Right lobe of liver (tissue), 6 donors: ENCODE data around the gene ZCCHC24. TPM values are rescaled to one million over a fixed set of nuclear protein-coding genes. Genes with fewer than 3 reads are reported as not detected.

Experiments
- ATAC-seq, 4 donors: fragments of 200-7000 bp; cut with Tn5 transposase; one replicate each; pipeline ENCODE4 v1.9.1; 2020; ENCODE audit warnings: mild to moderate bottlenecking in 4 of 4, moderate library complexity in 4 of 4
- DNase-seq, 3 donors: peaks; one replicate each; pipeline ENCODE4 v3.0.0-alpha.2; 2020
- H3K27ac ChIP-seq, 3 donors: fragments of 200-600 bp; one replicate each; pipeline ENCODE4 v1.8.0; 2022
- H3K27me3 ChIP-seq, 2 donors: fragments of 200-600 bp; one replicate each; pipeline ENCODE4 v1.8.0; 2022
- H3K36me3 ChIP-seq, 4 donors: fragments of 200-600 bp; sonication (generic) in 1 of 4; one replicate each; pipeline versions ENCODE4 v1.5.1 to v1.8.0; 2017 to 2022; ENCODE audit warnings: control low read depth in 1 of 4
- H3K4me1 ChIP-seq, 4 donors: fragments of 200-600 bp; sonication (generic) in 1 of 4; one replicate each; pipeline versions ENCODE4 v1.5.1 to v1.8.0; 2017 to 2022; ENCODE audit warnings: control low read depth in 1 of 4
- H3K4me3 ChIP-seq, 3 donors: fragments of 200-600 bp; one replicate each; pipeline ENCODE4 v1.8.0; 2022
- H3K9me3 ChIP-seq, 4 donors: fragments of 200-600 bp; sonication (generic) in 1 of 4; one replicate each; pipeline versions ENCODE4 v1.5.1 to v1.8.0; 2017 to 2022; ENCODE audit warnings: control low read depth in 1 of 4
- CTCF ChIP-seq, 4 donors: fragments of 200-600 bp in 3 of 4; fragments of 450-650 bp in 1 of 4; IDR thresholded peaks; one replicate each; pipeline versions ENCODE4 v1.5.1 to v1.8.0; 2016 to 2022; ENCODE audit warnings: antibody characterized with exemption in 4 of 4, mild to moderate bottlenecking in 2 of 4
- POLR2A ChIP-seq: fragments of 450-650 bp; IDR thresholded peaks from one replicate; pipeline ENCODE4 v1.6.1; 2017; ENCODE audit warnings: antibody characterized with exemption, mild to moderate bottlenecking
- WGBS: methylation state at CpG from one replicate; pipeline ENCODE4 v1.1.6; 2018; ENCODE audit warnings: low coverage, low lambda C conversion rate; ENCODE audit not compliant: insufficient coverage; ENCODE audit errors: missing lambda C conversion rate; 5-methylcytosine and 5-hydroxymethylcytosine counted together
- intact Hi-C, 2 donors: fragments of 100-400 bp; cut with DNase I; formaldehyde crosslinking; loops; one replicate each; pipeline versions ENCODE4 v1.11.2 to v1.14.1; 2022
- total RNA-seq, 6 experiments: library from RNA; depleted of rRNA in 2 of 6; stranded (reverse); fragments of >200 nt in 2 of 6; fragmentation: NEBNext Ultra II Directional in 3 of 6; extraction: Animal tissue kit (Norgen Biotek cat#: 25700) in 3 of 6; gene quantifications; one replicate each; pipeline versions ENCODE4 v1.1.0 to v1.2.4, GENCODE V29; 2016 to 2023
- donor health status: DM: no; HTN: yes; CAD: no.
- donor health status: DM: no; HTN: no; CAD: no.
- donor health status: DM: no; HTN: no; CAD: no.
- donor health status: DM: no; HTN: yes; CAD: no.
- donor health status: DM: no; HTN: yes; CAD: no.

ZCCHC24 gene
- total RNA-seq, 6 experiments from 2014 or later = 19.8 to 33.6 (median 22.7) TPM

GRCh38 chr10:79475119-79475653 is 29.8 kb upstream of the ZCCHC24 start:
- no peak overlapping the region for H3K27ac ChIP-seq
- H3K4me1 ChIP-seq = peaks cover 0 to 7% (median 1%) of the 10 kb centered on the region in 4 donors
- ATAC-seq (no peak), DNase-seq (no peak)
- no peaks in the 10 kb centered on the region for H3K36me3 ChIP-seq
- no peaks in the 10 kb centered on the region for H3K9me3 ChIP-seq
- 54% methylated on average over 4 of the region's 7 CpGs for WGBS
- TF ChIP-seq POLR2A (no peak), CTCF (IDR thresholded peaks at IDR 0.05) (no peak)
- no peaks in the 10 kb centered on the region for H3K27me3 ChIP-seq
- intact Hi-C loops = no loop called here
- no peak overlapping the region for H3K4me3 ChIP-seq

GRCh38 chr10:79473496-79474095 is 28.2 kb upstream of the ZCCHC24 start:
- intact Hi-C loops = no loop called here
- Histone ChIP-seq H3K9me3 (no peaks in the 10 kb centered on the region), H3K4me3 (no peak overlapping the region), H3K4me1 (peaks cover 0 to 7% (median 1%) of the 10 kb centered on the region in 4 donors), H3K36me3 (no peaks in the 10 kb centered on the region), H3K27ac (no peak overlapping the region), H3K27me3 (no peaks in the 10 kb centered on the region)
- DNase-seq = no peak
- WGBS = 72% methylated on average over 5 of the region's 5 CpGs
- no peak for TF ChIP-seq POLR2A
- TF ChIP-seq CTCF (IDR thresholded peaks at IDR 0.05) = no peak
- ATAC-seq = peak; percentile 18 to 43 (median 27)

- Histone ChIP-seq H3K27ac (no peak overlapping the region), H3K36me3 (no peaks in the 10 kb centered on the region), H3K9me3 (no peaks in the 10 kb centered on the region), H3K4me3 (no peak overlapping the region), H3K27me3 (no peaks in the 10 kb centered on the region), H3K4me1 (peaks cover 0 to 7% (median 1%) of the 10 kb centered on the region in 4 donors)
- TF ChIP-seq POLR2A (no peak), CTCF (IDR thresholded peaks at IDR 0.05) (peak in 2 of 4 donors; percentile 9 to 26)
- 28% methylated on average over 5 of the region's 5 CpGs for WGBS
- ATAC-seq = peak; percentile 76 to 86 (median 85)
- no peak for DNase-seq
- intact Hi-C loops = no loop called here
These were observed 27.5 kb upstream of the ZCCHC24 start for GRCh38 chr10:79472951-79473350.

- H3K27me3 ChIP-seq = no peaks in the 10 kb centered on the region
- H3K27ac ChIP-seq = no peak overlapping the region
- no peak for DNase-seq
- no peak overlapping the region for H3K4me3 ChIP-seq
- no peaks in the 10 kb centered on the region for H3K9me3 ChIP-seq
- H3K4me1 ChIP-seq = peaks cover 0 to 11% (median 1%) of the 10 kb centered on the region in 4 donors
- TF ChIP-seq CTCF (IDR thresholded peaks at IDR 0.05) (no peak), POLR2A (no peak)
- intact Hi-C loops = no loop called here
- ATAC-seq = no peak
- WGBS = 86% methylated on average over 7 of the region's 7 CpGs
- H3K36me3 ChIP-seq = no peaks in the 10 kb centered on the region
These were observed 27.0 kb upstream of the ZCCHC24 start for GRCh38 chr10:79472449-79472848.
